Endodermal cell (in vitro differentiated cells): ENCODE results near the gene LAPTM5. TPM values are rescaled to one million over a fixed set of nuclear protein-coding genes. Genes with fewer than 3 reads are reported as not detected.

Experiments
- DNase-seq: peaks from one replicate; pipeline ENCODE4 v3.0.0-alpha.2; 2017
- H3K27ac ChIP-seq: 2 replicates; pipeline ENCODE4 v1.5.1; 2013; ENCODE audit warnings: mild to moderate bottlenecking, low read depth, low read length, moderate library complexity
- H3K27me3 ChIP-seq: 2 replicates; pipeline ENCODE4 v1.6.1; 2013; ENCODE audit warnings: mild to moderate bottlenecking, low read length, moderate library complexity; ENCODE audit not compliant: insufficient read depth, control insufficient read depth, poor library complexity, severe bottlenecking
- H3K36me3 ChIP-seq: 2 replicates; pipeline ENCODE4 v1.7.0; 2013; ENCODE audit warnings: mild to moderate bottlenecking, low read length, moderate library complexity; ENCODE audit not compliant: control insufficient read depth, insufficient read depth
- H3K4me1 ChIP-seq: one replicate; pipeline ENCODE4 v1.7.0; 2013; ENCODE audit warnings: low read length; ENCODE audit not compliant: control insufficient read depth, insufficient read depth
- H3K4me3 ChIP-seq: 2 replicates; pipeline ENCODE4 v1.5.1; 2013; ENCODE audit warnings: mild to moderate bottlenecking, low read length, moderate library complexity
- H3K9ac ChIP-seq: 2 replicates; pipeline ENCODE4 v1.6.1; 2013; ENCODE audit warnings: mild to moderate bottlenecking, low read length, moderate library complexity; ENCODE audit not compliant: poor library complexity, severe bottlenecking; ENCODE audit errors: extremely low read depth
- H3K9me3 ChIP-seq: 2 replicates; pipeline ENCODE4 v1.6.1; 2013; ENCODE audit warnings: mild to moderate bottlenecking, low read length, moderate library complexity; ENCODE audit not compliant: control insufficient read depth
- H3K27ac Mint-ChIP-seq: 2 replicates; pipeline ENCODE4 v1.8.0; 2020; ENCODE audit warnings: mixed read lengths
- H3K27me3 Mint-ChIP-seq: 2 replicates; pipeline ENCODE4 v1.8.0; 2021; ENCODE audit warnings: mild to moderate bottlenecking, mixed read lengths; ENCODE audit not compliant: insufficient read depth
- H3K36me3 Mint-ChIP-seq: 2 replicates; pipeline ENCODE4 v1.8.0; 2020; ENCODE audit warnings: low read depth, mixed read lengths
- H3K4me1 Mint-ChIP-seq: 2 replicates; pipeline ENCODE4 v1.8.0; 2020; ENCODE audit warnings: mixed read lengths
- H3K4me3 Mint-ChIP-seq: 2 replicates; pipeline ENCODE4 v1.8.0; 2020; ENCODE audit warnings: mild to moderate bottlenecking, moderate library complexity, mixed read lengths
- H3K9me3 Mint-ChIP-seq: 2 replicates; pipeline ENCODE4 v1.8.0; 2020; ENCODE audit warnings: mild to moderate bottlenecking, mixed read lengths
- WGBS, 2 experiments: methylation state at CpG; one replicate each; pipeline versions ENCODE4 v1.1.5 to v1.1.7; 2013; ENCODE audit warnings: missing lambda C conversion rate in 2 of 2, mixed read lengths in 1 of 2; ENCODE audit not compliant: insufficient coverage in 1 of 2, insufficient read length in 1 of 2; 5-methylcytosine and 5-hydroxymethylcytosine counted together
- total RNA-seq, 2 donors: library from RNA; stranded (reverse); fragmentation: NEBNext Ultra II Directional in 1 of 2; extraction: Animal tissue kit (Norgen Biotek cat#: 25700) in 1 of 2; gene quantifications; 2 replicates in 1 of 2; 3 replicates in 1 of 2; pipeline ENCODE4 v1.2.1, GENCODE V29; 2021
- TF ChIP-seq, protein P1 (sequence below): fragments of 200-600 bp; sonication (generic); conservative IDR thresholded peaks from 2 replicates; pipeline ENCODE4 v1.5.0; 2021; ENCODE audit warnings: antibody characterized with exemption, mild to moderate bottlenecking

The LAPTM5 gene
- total RNA-seq, 2 donors from 2014 or later, result not detected

GRCh38 chr1:30728832-30729638, 28.5 kb downstream of the LAPTM5 start:
- H3K9ac ChIP-seq, result no peak overlapping the region
- H3K4me3 Mint-ChIP-seq, result no peak overlapping the region
- no peak overlapping the region for H3K27ac ChIP-seq
- DNase-seq, result no peak
- H3K4me3 ChIP-seq, result no peak overlapping the region
- TF ChIP-seq, protein P1, sequence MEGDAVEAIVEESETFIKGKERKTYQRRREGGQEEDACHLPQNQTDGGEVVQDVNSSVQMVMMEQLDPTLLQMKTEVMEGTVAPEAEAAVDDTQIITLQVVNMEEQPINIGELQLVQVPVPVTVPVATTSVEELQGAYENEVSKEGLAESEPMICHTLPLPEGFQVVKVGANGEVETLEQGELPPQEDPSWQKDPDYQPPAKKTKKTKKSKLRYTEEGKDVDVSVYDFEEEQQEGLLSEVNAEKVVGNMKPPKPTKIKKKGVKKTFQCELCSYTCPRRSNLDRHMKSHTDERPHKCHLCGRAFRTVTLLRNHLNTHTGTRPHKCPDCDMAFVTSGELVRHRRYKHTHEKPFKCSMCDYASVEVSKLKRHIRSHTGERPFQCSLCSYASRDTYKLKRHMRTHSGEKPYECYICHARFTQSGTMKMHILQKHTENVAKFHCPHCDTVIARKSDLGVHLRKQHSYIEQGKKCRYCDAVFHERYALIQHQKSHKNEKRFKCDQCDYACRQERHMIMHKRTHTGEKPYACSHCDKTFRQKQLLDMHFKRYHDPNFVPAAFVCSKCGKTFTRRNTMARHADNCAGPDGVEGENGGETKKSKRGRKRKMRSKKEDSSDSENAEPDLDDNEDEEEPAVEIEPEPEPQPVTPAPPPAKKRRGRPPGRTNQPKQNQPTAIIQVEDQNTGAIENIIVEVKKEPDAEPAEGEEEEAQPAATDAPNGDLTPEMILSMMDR, result no peak
- H3K4me1 ChIP-seq, result no peaks in the 10 kb centered on the region
- no peaks in the 10 kb centered on the region for H3K36me3 ChIP-seq
- 78 to 83% methylated on average over 10 to 17 of the region's 17 CpGs for WGBS, 2 experiments
- H3K36me3 Mint-ChIP-seq, result no peaks in the 10 kb centered on the region
- no peaks in the 10 kb centered on the region for H3K9me3 Mint-ChIP-seq
- H3K4me1 Mint-ChIP-seq, result peaks cover 19% of the 10 kb centered on the region
- no peak overlapping the region for H3K27ac Mint-ChIP-seq
- H3K27me3 Mint-ChIP-seq, result no peaks in the 10 kb centered on the region
- no peaks in the 10 kb centered on the region for H3K9me3 ChIP-seq
- H3K27me3 ChIP-seq, result no peaks in the 10 kb centered on the region

- Histone ChIP-seq H3K9ac (no peak overlapping the region), H3K36me3 (no peaks in the 10 kb centered on the region), H3K4me1 (no peaks in the 10 kb centered on the region), H3K4me3 (no peak overlapping the region), H3K27me3 (no peaks in the 10 kb centered on the region), H3K27ac (no peak overlapping the region), H3K9me3 (no peaks in the 10 kb centered on the region)
- peaks cover 19% of the 10 kb centered on the region for H3K4me1 Mint-ChIP-seq
- no peaks in the 10 kb centered on the region for H3K27me3 Mint-ChIP-seq
- 68 to 75% methylated on average over 6 to 8 of the region's 8 CpGs for WGBS, 2 experiments
- H3K27ac Mint-ChIP-seq, result no peak overlapping the region
- TF ChIP-seq, protein P1, result no peak
- no peaks in the 10 kb centered on the region for H3K9me3 Mint-ChIP-seq
- no peaks in the 10 kb centered on the region for H3K36me3 Mint-ChIP-seq
- no peak overlapping the region for H3K4me3 Mint-ChIP-seq
- no peak for DNase-seq
Observed at GRCh38 chr1:30728340-30728739, 29.2 kb downstream of the LAPTM5 start.

- no peak overlapping the region for H3K27ac ChIP-seq
- Mint-ChIP-seq H3K36me3 (no peaks in the 10 kb centered on the region), H3K27me3 (no peaks in the 10 kb centered on the region), H3K4me3 (no peak overlapping the region), H3K9me3 (no peaks in the 10 kb centered on the region), H3K27ac (no peak overlapping the region), H3K4me1 (peaks cover 19% of the 10 kb centered on the region)
- TF ChIP-seq, protein P1, result no peak
- no peak overlapping the region for H3K4me3 ChIP-seq
- no peak for DNase-seq
- H3K36me3 ChIP-seq, result no peaks in the 10 kb centered on the region
- H3K9ac ChIP-seq, result no peak overlapping the region
- no peaks in the 10 kb centered on the region for H3K27me3 ChIP-seq
- no peaks in the 10 kb centered on the region for H3K9me3 ChIP-seq
- no peaks in the 10 kb centered on the region for H3K4me1 ChIP-seq
- WGBS, 2 experiments, result 85 to 100% methylated on average over 1 to 2 of the region's 2 CpGs
Observed at GRCh38 chr1:30727824-30728223, 29.8 kb downstream of the LAPTM5 start.
